Adrenal gland (tissue), 12 donors: ENCODE measurements around the gene SOX4. TPM values are rescaled to one million over a fixed set of nuclear protein-coding genes. Genes with fewer than 3 reads are reported as not detected.

ENCODE experiments used
- DNase-seq, 7 donors: peaks; one replicate each; pipeline ENCODE4 v3.0.0-alpha.2; 2019 to 2020
- H3K27ac ChIP-seq, 5 donors: fragments of 200-600 bp; sonication (generic) in 4 of 5; 1 replicate in 3 of 5; 2 replicates in 2 of 5; pipeline versions ENCODE4 v1.5.1 to v1.8.0; 2016 to 2020; ENCODE audit warnings: mild to moderate bottlenecking in 1 of 5
- H3K27me3 ChIP-seq: fragments of 200-600 bp; 2 replicates; pipeline ENCODE4 v1.8.0; 2021
- H3K36me3 ChIP-seq, 2 donors: fragments of 200-600 bp; replicated peaks in 1 of 2; 1 replicate in 1 of 2; 2 replicates in 1 of 2; pipeline versions ENCODE4 v1.5.1 to v1.8.0; 2018 to 2022
- H3K4me1 ChIP-seq, 2 donors: fragments of 200-600 bp; replicated peaks in 1 of 2; 1 replicate in 1 of 2; 2 replicates in 1 of 2; pipeline versions ENCODE4 v1.5.1 to v1.8.0; 2018 to 2021
- H3K4me3 ChIP-seq, 4 donors: fragments of 200-600 bp; sonication (generic) in 3 of 4; one replicate each; pipeline ENCODE4 v1.5.1; 2016 to 2018
- H3K9me3 ChIP-seq, 3 donors: fragments of 200-600 bp; sonication (generic) in 1 of 3; replicated peaks in 1 of 3; 1 replicate in 2 of 3; 2 replicates in 1 of 3; pipeline versions ENCODE4 v1.5.1 to v1.8.0; 2016 to 2021
- CTCF ChIP-seq, 6 experiments: fragments of 450-650 bp in 4 of 6; fragments of 200-600 bp in 2 of 6; sonication (generic) in 1 of 6; IDR thresholded peaks; 1 replicate in 5 of 6; 2 replicates in 1 of 6; pipeline versions ENCODE4 v1.5.1 to v1.8.0; 2016 to 2021; ENCODE audit warnings: antibody characterized with exemption in 6 of 6, mild to moderate bottlenecking in 2 of 6, moderate library complexity in 1 of 6
- POLR2A ChIP-seq, 2 donors: fragments of 450-650 bp; IDR thresholded peaks; one replicate each; pipeline ENCODE4 v1.6.1; 2017; ENCODE audit warnings: antibody characterized with exemption in 2 of 2, mild to moderate bottlenecking in 2 of 2, moderate library complexity in 1 of 2
- WGBS, 4 donors: extraction: QIAGEN DNeasy Blood & Tissue Kit in 2 of 4; methylation state at CpG; one replicate each; pipeline versions ENCODE4 v1.1.5 to v1.1.7; 2013 to 2017; 5-methylcytosine and 5-hydroxymethylcytosine counted together
- intact Hi-C, 2 donors: fragments of 100-400 bp; cut with DNase I; formaldehyde crosslinking; loops; one replicate each; pipeline versions ENCODE4 v1.14.1 to v1.15.0; 2022 to 2023
- polyA plus RNA-seq, 3 donors: library from polyadenylated mRNA; stranded (reverse); fragments of 200-250 nt in 2 of 3; fragments of 350-450 nt in 1 of 3; fragmentation: Illumina TruSeq in 1 of 3; extraction: RNeasy Lipid Tissue Mini Kit (QIAGEN cat#74804) in 1 of 3; gene quantifications; one replicate each; pipeline ENCODE4 v1.2.3, GENCODE V29; 2013 to 2014
- total RNA-seq, 9 donors: library from RNA; depleted of rRNA in 4 of 9; stranded (reverse); fragments of >200 nt in 4 of 9; fragments of 120-200 nt in 1 of 9; fragmentation: NEBNext Ultra II Directional in 1 of 9; extraction: Animal tissue kit (Norgen Biotek cat#: 25700) in 1 of 9; gene quantifications; one replicate each; pipeline versions ENCODE4 v1.1.0 to v1.2.4, GENCODE V29; 2013 to 2023
- donor health status: healthy with polysubstance abuse.
- donor health status: Bipolar disorder and iron deficiency.
- donor health status: DM: yes; HTN: yes; CAD: no.
- donor health status: DM: no; HTN: no; CAD: no.
- donor health status: DM: no; HTN: no; CAD: no.
- donor health status: DM: yes; HTN: yes; CAD: no.

The SOX4 gene
- total and polyA plus RNA-seq, 12 donors, result 1.6 to 12.8 (median 6.6) TPM

GRCh38 chr6:21610341-21610740 is 16.8 kb downstream of the SOX4 start:
- Histone ChIP-seq H3K36me3 (no peaks in the 10 kb centered on the region), H3K4me1 (no peaks in the 10 kb centered on the region), H3K4me3 (no peak overlapping the region), H3K27me3 (no peaks in the 10 kb centered on the region), H3K9me3 (no peaks in the 10 kb centered on the region), H3K27ac (no peak overlapping the region)
- WGBS, 4 donors, result 82 to 97% (median 90%) methylated on average over 4 to 5 of the region's 5 CpGs
- intact Hi-C loops, result no loop called here
- DNase-seq, result no peak
- no peak for TF ChIP-seq CTCF (IDR thresholded peaks at IDR 0.05)
- TF ChIP-seq POLR2A (IDR thresholded peaks at IDR 0.05), result no peak

- intact Hi-C loops, result no loop called here
- H3K27me3 ChIP-seq, result no peaks in the 10 kb centered on the region
- no peaks in the 10 kb centered on the region for H3K9me3 ChIP-seq
- no peaks in the 10 kb centered on the region for H3K4me1 ChIP-seq
- no peak overlapping the region for H3K4me3 ChIP-seq
- no peak for TF ChIP-seq POLR2A (IDR thresholded peaks at IDR 0.05)
- no peaks in the 10 kb centered on the region for H3K36me3 ChIP-seq
- DNase-seq, result no peak
- 83 to 96% (median 90%) methylated on average over 3 of the region's 3 CpGs for WGBS, 4 donors
- no peak overlapping the region for H3K27ac ChIP-seq
Observed at GRCh38 chr6:21611485-21611884, 17.9 kb downstream of the SOX4 start.

- H3K9me3 ChIP-seq, result no peaks in the 10 kb centered on the region
- H3K36me3 ChIP-seq, result no peaks in the 10 kb centered on the region
- WGBS, 4 donors, result 88 to 92% (median 90%) methylated on average over 6 of the region's 6 CpGs
- intact Hi-C loops, result no loop called here
- H3K4me3 ChIP-seq, result no peak overlapping the region
- H3K27me3 ChIP-seq, result no peaks in the 10 kb centered on the region
- TF ChIP-seq CTCF (IDR thresholded peaks at IDR 0.05) (no peak), POLR2A (IDR thresholded peaks at IDR 0.05) (no peak)
- H3K27ac ChIP-seq, result no peak overlapping the region
- no peak for DNase-seq
- H3K4me1 ChIP-seq, result no peaks in the 10 kb centered on the region
Observed at GRCh38 chr6:21612067-21612745, 18.7 kb downstream of the SOX4 start.

GRCh38 chr6:21613809-21614208 is 20.3 kb downstream of the SOX4 start:
- 58 to 80% (median 72%) methylated on average over 2 of the region's 2 CpGs for WGBS, 4 donors
- H3K36me3 ChIP-seq, result no peaks in the 10 kb centered on the region
- intact Hi-C loops, result no loop called here
- H3K9me3 ChIP-seq, result no peaks in the 10 kb centered on the region
- H3K4me3 ChIP-seq, result no peak overlapping the region
- H3K4me1 ChIP-seq, result no peaks in the 10 kb centered on the region
- TF ChIP-seq POLR2A (IDR thresholded peaks at IDR 0.05) (no peak), CTCF (IDR thresholded peaks at IDR 0.05) (no peak)
- H3K27me3 ChIP-seq, result no peaks in the 10 kb centered on the region
- no peak for DNase-seq
- H3K27ac ChIP-seq, result no peak overlapping the region

- no peak overlapping the region for H3K4me3 ChIP-seq
- no peaks in the 10 kb centered on the region for H3K27me3 ChIP-seq
- TF ChIP-seq POLR2A (IDR thresholded peaks at IDR 0.05) (no peak), CTCF (IDR thresholded peaks at IDR 0.05) (no peak)
- DNase-seq, result no peak
- intact Hi-C loops, result no loop called here
- no peaks in the 10 kb centered on the region for H3K36me3 ChIP-seq
- H3K9me3 ChIP-seq, result no peaks in the 10 kb centered on the region
- 84 to 93% (median 89%) methylated on average over 4 of the region's 4 CpGs for WGBS, 4 donors
- H3K4me1 ChIP-seq, result no peaks in the 10 kb centered on the region
- H3K27ac ChIP-seq, result no peak overlapping the region
Observed at GRCh38 chr6:21614226-21614625, 20.7 kb downstream of the SOX4 start.
